Right lobe of liver (tissue), 6 donors: ENCODE results near the gene ZBTB2. TPM values are rescaled to one million over a fixed set of nuclear protein-coding genes. Genes with fewer than 3 reads are reported as not detected.

Source experiments
- ATAC-seq, 4 donors: fragments of 200-7000 bp; cut with Tn5 transposase; one replicate each; pipeline ENCODE4 v1.9.1; 2020; ENCODE audit warnings: mild to moderate bottlenecking in 4 of 4, moderate library complexity in 4 of 4
- DNase-seq, 3 donors: peaks; one replicate each; pipeline ENCODE4 v3.0.0-alpha.2; 2020
- H3K27ac ChIP-seq, 3 donors: fragments of 200-600 bp; one replicate each; pipeline ENCODE4 v1.8.0; 2022
- H3K27me3 ChIP-seq, 2 donors: fragments of 200-600 bp; one replicate each; pipeline ENCODE4 v1.8.0; 2022
- H3K36me3 ChIP-seq, 4 donors: fragments of 200-600 bp; sonication (generic) in 1 of 4; one replicate each; pipeline versions ENCODE4 v1.5.1 to v1.8.0; 2017 to 2022; ENCODE audit warnings: control low read depth in 1 of 4
- H3K4me1 ChIP-seq, 4 donors: fragments of 200-600 bp; sonication (generic) in 1 of 4; one replicate each; pipeline versions ENCODE4 v1.5.1 to v1.8.0; 2017 to 2022; ENCODE audit warnings: control low read depth in 1 of 4
- H3K4me3 ChIP-seq, 3 donors: fragments of 200-600 bp; one replicate each; pipeline ENCODE4 v1.8.0; 2022
- H3K9me3 ChIP-seq, 4 donors: fragments of 200-600 bp; sonication (generic) in 1 of 4; one replicate each; pipeline versions ENCODE4 v1.5.1 to v1.8.0; 2017 to 2022; ENCODE audit warnings: control low read depth in 1 of 4
- CTCF ChIP-seq, 4 donors: fragments of 200-600 bp in 3 of 4; fragments of 450-650 bp in 1 of 4; IDR thresholded peaks; one replicate each; pipeline versions ENCODE4 v1.5.1 to v1.8.0; 2016 to 2022; ENCODE audit warnings: antibody characterized with exemption in 4 of 4, mild to moderate bottlenecking in 2 of 4
- POLR2A ChIP-seq: fragments of 450-650 bp; IDR thresholded peaks from one replicate; pipeline ENCODE4 v1.6.1; 2017; ENCODE audit warnings: antibody characterized with exemption, mild to moderate bottlenecking
- WGBS: methylation state at CpG from one replicate; pipeline ENCODE4 v1.1.6; 2018; ENCODE audit warnings: low coverage, low lambda C conversion rate; ENCODE audit not compliant: insufficient coverage; ENCODE audit errors: missing lambda C conversion rate; 5-methylcytosine and 5-hydroxymethylcytosine counted together
- intact Hi-C, 2 donors: fragments of 100-400 bp; cut with DNase I; formaldehyde crosslinking; loops; one replicate each; pipeline versions ENCODE4 v1.11.2 to v1.14.1; 2022
- total RNA-seq, 6 experiments: library from RNA; depleted of rRNA in 2 of 6; stranded (reverse); fragments of >200 nt in 2 of 6; fragmentation: NEBNext Ultra II Directional in 3 of 6; extraction: Animal tissue kit (Norgen Biotek cat#: 25700) in 3 of 6; gene quantifications; one replicate each; pipeline versions ENCODE4 v1.1.0 to v1.2.4, GENCODE V29; 2016 to 2023
- donor health status: DM: no; HTN: yes; CAD: no.
- donor health status: DM: no; HTN: no; CAD: no.
- donor health status: DM: no; HTN: no; CAD: no.
- donor health status: DM: no; HTN: yes; CAD: no.
- donor health status: DM: no; HTN: yes; CAD: no.

Gene ZBTB2
- total RNA-seq, 6 experiments from 2014 or later: 3.2 to 6.0 (median 4.5) TPM

GRCh38 chr6:151375833-151376232 is 15.5 kb downstream of the ZBTB2 start:
- Histone ChIP-seq H3K9me3 (no peaks in the 10 kb centered on the region), H3K4me1 (peaks cover 0 to 11% (median 3%) of the 10 kb centered on the region in 4 donors), H3K27me3 (no peaks in the 10 kb centered on the region), H3K36me3 (peaks cover 0 to 15% (median 2%) of the 10 kb centered on the region in 4 donors), H3K4me3 (no peak overlapping the region), H3K27ac (no peak overlapping the region)
- WGBS: 92% methylated on average over 1 of the region's 2 CpGs
- ATAC-seq: no peak
- TF ChIP-seq POLR2A: no peak
- intact Hi-C loops: no loop called here
- DNase-seq: no peak

DNA sequence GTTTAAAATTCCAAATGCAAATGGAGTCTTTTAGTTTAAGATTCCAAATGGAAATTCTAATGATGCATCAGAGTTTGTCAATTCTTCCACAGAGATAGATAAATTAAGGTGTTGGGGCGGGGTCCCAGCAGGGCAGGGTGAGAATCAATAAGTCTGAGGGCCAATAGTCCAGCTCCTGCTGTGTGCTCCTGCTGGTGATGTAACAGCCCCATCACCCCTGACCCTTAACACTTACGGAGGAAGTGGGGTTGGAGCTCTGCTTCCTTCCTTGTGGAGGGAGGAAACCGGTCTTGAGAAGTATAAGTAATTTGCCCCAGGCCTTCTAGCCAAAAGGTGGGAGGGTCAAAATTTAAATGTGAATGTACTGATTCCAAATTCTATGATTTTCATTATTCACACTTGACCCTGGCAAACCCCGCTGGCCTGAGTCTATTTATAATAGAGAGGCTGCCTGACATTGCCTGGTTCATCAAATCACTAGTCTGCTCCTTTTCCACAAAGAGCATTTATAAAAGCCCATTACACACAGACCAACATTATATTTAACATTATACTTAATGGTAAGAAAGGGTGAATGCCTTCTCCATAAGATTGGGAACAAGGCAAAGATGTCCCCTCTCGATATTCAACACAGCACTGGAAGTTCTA is 17.2 kb downstream of the ZBTB2 start:
- TF ChIP-seq POLR2A (no peak), CTCF (IDR thresholded peaks at IDR 0.05) (no peak)
- H3K4me3 ChIP-seq: no peak overlapping the region
- DNase-seq (peak in 2 of 3 donors; percentile 43 to 65), ATAC-seq (peak; percentile 92 to 93 (median 92))
- intact Hi-C loops: no loop called here
- no peaks in the 10 kb centered on the region for H3K9me3 ChIP-seq
- 34% methylated on average over 5 of the region's 5 CpGs for WGBS
- peak overlapping the region in 2 of 3 donors; percentile 12 to 34 for H3K27ac ChIP-seq
- peaks cover 0 to 15% (median 6%) of the 10 kb centered on the region in 4 donors for H3K36me3 ChIP-seq
- H3K27me3 ChIP-seq: no peaks in the 10 kb centered on the region
- peaks cover 0 to 11% (median 3%) of the 10 kb centered on the region in 4 donors for H3K4me1 ChIP-seq

DNA sequence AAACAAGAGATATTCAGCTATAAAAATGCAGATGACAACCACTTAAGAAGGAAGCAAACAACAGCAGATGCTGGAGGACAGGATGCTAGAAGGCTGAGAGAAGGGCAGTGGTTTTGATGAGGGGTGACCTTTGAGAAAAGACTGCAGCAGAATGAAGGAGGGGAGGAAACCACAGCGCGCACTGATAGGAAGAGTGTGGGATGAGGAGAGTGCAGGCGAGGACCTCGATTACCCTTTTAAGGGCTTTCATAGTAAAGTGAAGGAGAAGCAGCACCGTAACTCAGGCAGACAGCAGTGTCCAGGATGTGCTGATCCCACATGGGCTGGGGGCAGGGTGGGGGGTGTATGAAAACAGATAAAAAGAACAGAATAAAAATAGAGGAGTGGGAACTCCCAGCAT is 19.2 kb downstream of the ZBTB2 start:
- H3K9me3 ChIP-seq: no peaks in the 10 kb centered on the region
- 80% methylated on average over 4 of the region's 5 CpGs for WGBS
- no peak for TF ChIP-seq CTCF (IDR thresholded peaks at IDR 0.05)
- TF ChIP-seq POLR2A: no peak
- peaks cover 0 to 11% (median 3%) of the 10 kb centered on the region in 4 donors for H3K4me1 ChIP-seq
- peaks cover 0 to 15% (median 6%) of the 10 kb centered on the region in 4 donors for H3K36me3 ChIP-seq
- H3K27me3 ChIP-seq: no peaks in the 10 kb centered on the region
- H3K27ac ChIP-seq: no peak overlapping the region
- intact Hi-C loops: no loop called here
- DNase-seq (no peak), ATAC-seq (no peak)
- no peak overlapping the region for H3K4me3 ChIP-seq

- ATAC-seq (no peak), DNase-seq (no peak)
- H3K27ac ChIP-seq: no peak overlapping the region
- H3K4me1 ChIP-seq: peaks cover 0 to 11% (median 3%) of the 10 kb centered on the region in 4 donors
- H3K9me3 ChIP-seq: no peaks in the 10 kb centered on the region
- TF ChIP-seq POLR2A (no peak), CTCF (IDR thresholded peaks at IDR 0.05) (peak in 2 of 4 donors; percentile 17 to 19)
- no peak overlapping the region for H3K4me3 ChIP-seq
- peaks cover 0 to 27% (median 6%) of the 10 kb centered on the region in 4 donors for H3K36me3 ChIP-seq
- no peaks in the 10 kb centered on the region for H3K27me3 ChIP-seq
- 84% methylated on average over 5 of the region's 6 CpGs for WGBS
- intact Hi-C loops: no loop called here
Measured at GRCh38 chr6:151370509-151371078, 20.8 kb downstream of the ZBTB2 start.

- DNase-seq (no peak), ATAC-seq (no peak)
- H3K4me3 ChIP-seq: no peak overlapping the region
- TF ChIP-seq CTCF (IDR thresholded peaks at IDR 0.05) (no peak), POLR2A (no peak)
- peaks cover 0 to 10% (median 0%) of the 10 kb centered on the region in 4 donors for H3K4me1 ChIP-seq
- intact Hi-C loops: no loop called here
- peaks cover 0 to 19% (median 2%) of the 10 kb centered on the region in 4 donors for H3K36me3 ChIP-seq
- 92% methylated on average over 4 of the region's 6 CpGs for WGBS
- no peaks in the 10 kb centered on the region for H3K9me3 ChIP-seq
- no peak overlapping the region for H3K27ac ChIP-seq
- no peaks in the 10 kb centered on the region for H3K27me3 ChIP-seq
Measured at GRCh38 chr6:151365233-151365632, 26.1 kb downstream of the ZBTB2 start.
